HEK293 (cell line): ENCODE measurements around the gene MYRFL.
"Not testable (repeated sequence)": the region's sequence is repeated elsewhere in the genome, so short reads cannot be mapped to it uniquely, and the experiment has no call there.

ENCODE experiments used
- CTCF ChIA-PET: fragments of 350-600 bp; formaldehyde crosslinking; extraction: SDS; loops from one replicate; lab custom pipeline; 2021; ENCODE audit warnings: antibody characterized with exemption; lab: Yijun Ruan, JAX
- POLR2A ChIA-PET: fragments of 300-600 bp; formaldehyde crosslinking; extraction: SDS; loops from one replicate; lab custom pipeline; 2020; ENCODE audit warnings: antibody characterized with exemption, inconsistent platforms; lab: Yijun Ruan, JAX
- H3K27ac ChIP-seq: fragments of 200-500 bp; sonication (Bioruptor generic); 2 replicates; pipeline ENCODE4 v1.5.1; 2014; ENCODE audit warnings: low read depth, low read length, control low read depth, inconsistent platforms; ENCODE audit errors: extremely low read depth
- H3K36me3 ChIP-seq, 2 experiments: fragments of 200-500 bp in 1 of 2; sonication (Bioruptor generic) in 1 of 2; 1 replicate in 1 of 2; 2 replicates in 1 of 2; pipeline ENCODE4 v1.5.1; 2014 to 2017; ENCODE audit warnings: inconsistent platforms in 2 of 2, low read length in 2 of 2; ENCODE audit not compliant: control insufficient read depth in 2 of 2, insufficient read depth in 1 of 2
- H3K4me1 ChIP-seq: fragments of 200-500 bp; sonication (Bioruptor generic); 2 replicates; pipeline ENCODE4 v1.5.1; 2014; ENCODE audit warnings: mild to moderate bottlenecking, low read length, inconsistent platforms; ENCODE audit not compliant: control insufficient read depth, insufficient read depth
- H3K4me3 ChIP-seq: 2 replicates; pipeline ENCODE4 v1.5.1; 2011; ENCODE audit warnings: low read depth, mild to moderate bottlenecking, control low read depth, low read length, moderate library complexity
- H3K9me3 ChIP-seq: fragments of 200-500 bp; sonication (Bioruptor generic); 2 replicates; pipeline ENCODE4 v1.5.1; 2014; ENCODE audit warnings: low read depth, low read length, inconsistent platforms; ENCODE audit not compliant: control insufficient read depth, insufficient read depth
- KLF10 ChIP-seq: fragments of 450-650 bp; IDR thresholded peaks from 2 replicates; pipeline ENCODE4 v1.5.1; 2018; ENCODE audit warnings: missing biosample characterization, mild to moderate bottlenecking, missing genetic modification characterization
- TRIM28 ChIP-seq: IDR thresholded peaks from 2 replicates; pipeline ENCODE4 v1.6.1; 2011; ENCODE audit warnings: low read length, control low read depth, borderline replicate concordance
- ZFP69B ChIP-seq: fragments of 450-650 bp; formaldehyde crosslinking; IDR thresholded peaks from 2 replicates; pipeline ENCODE4 v1.5.1; 2016; ENCODE audit warnings: missing biosample characterization, missing genetic modification characterization
- ZNF146 ChIP-seq: fragments of 450-650 bp; formaldehyde crosslinking; IDR thresholded peaks from 2 replicates; pipeline ENCODE4 v1.5.1; 2016; ENCODE audit warnings: missing biosample characterization, missing genetic modification characterization
- ZNF221 ChIP-seq: fragments of 450-650 bp; formaldehyde crosslinking; IDR thresholded peaks from 2 replicates; pipeline ENCODE4 v1.5.1; 2017; ENCODE audit warnings: missing biosample characterization, missing genetic modification characterization, borderline replicate concordance
- ZNF223 ChIP-seq: fragments of 450-650 bp; formaldehyde crosslinking; IDR thresholded peaks from 2 replicates; pipeline ENCODE4 v1.5.1; 2016; ENCODE audit warnings: missing biosample characterization, missing genetic modification characterization
- ZNF426 ChIP-seq: fragments of 450-650 bp; formaldehyde crosslinking; IDR thresholded peaks from 2 replicates; pipeline ENCODE4 v1.5.1; 2017; ENCODE audit warnings: missing biosample characterization, missing genetic modification characterization, mild to moderate bottlenecking, inconsistent platforms, moderate library complexity
- ZNF548 ChIP-seq: fragments of 450-650 bp; formaldehyde crosslinking; IDR thresholded peaks from 2 replicates; pipeline ENCODE4 v1.5.1; 2016; ENCODE audit warnings: missing biosample characterization, missing genetic modification characterization
- ZNF626 ChIP-seq: fragments of 450-650 bp; sonication (Bioruptor Pico); formaldehyde crosslinking; IDR thresholded peaks from 2 replicates; pipeline ENCODE4 v1.5.1; 2018; ENCODE audit warnings: missing biosample characterization, missing genetic modification characterization, inconsistent platforms
- ZNF654 ChIP-seq: fragments of 450-650 bp; formaldehyde crosslinking; IDR thresholded peaks from 2 replicates; pipeline ENCODE4 v1.5.1; 2016; ENCODE audit warnings: low read depth, missing biosample characterization, missing genetic modification characterization
- TF ChIP-seq, protein P1 (sequence below): fragments of 450-650 bp; formaldehyde crosslinking; IDR thresholded peaks from 2 replicates; pipeline ENCODE4 v1.5.1; 2016; ENCODE audit warnings: missing biosample characterization, missing genetic modification characterization
- TF ChIP-seq, protein P2 (sequence below): fragments of 450-650 bp; formaldehyde crosslinking; IDR thresholded peaks from 2 replicates; pipeline ENCODE4 v1.5.1; 2016; ENCODE audit warnings: missing biosample characterization, missing genetic modification characterization, borderline replicate concordance
- TF ChIP-seq, protein P3 (sequence below): fragments of 450-650 bp; formaldehyde crosslinking; IDR thresholded peaks from 2 replicates; pipeline ENCODE4 v1.5.1; 2017; ENCODE audit warnings: missing biosample characterization, missing genetic modification characterization

Gene MYRFL

DNA sequence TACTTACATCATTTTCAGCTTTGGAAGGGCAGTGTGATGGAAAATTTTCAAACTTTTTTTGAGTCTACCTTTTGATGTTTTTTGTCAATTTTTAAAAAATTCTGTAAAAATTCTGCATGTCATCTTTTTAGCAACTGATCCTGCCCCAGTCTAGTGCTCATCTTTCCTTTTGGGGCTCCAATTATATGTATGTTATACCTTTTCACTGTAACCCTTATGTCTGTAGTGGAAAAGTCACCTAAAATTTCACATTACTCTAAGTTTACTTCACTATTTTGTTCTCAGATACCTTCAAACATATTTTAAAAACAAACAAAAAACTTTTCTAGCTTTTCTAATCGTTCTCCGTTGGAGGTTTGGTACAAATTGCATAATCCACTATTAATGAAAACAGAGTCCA lies 32.5 kb upstream of the MYRFL start (continued):
- TF ChIP-seq, protein P1, sequence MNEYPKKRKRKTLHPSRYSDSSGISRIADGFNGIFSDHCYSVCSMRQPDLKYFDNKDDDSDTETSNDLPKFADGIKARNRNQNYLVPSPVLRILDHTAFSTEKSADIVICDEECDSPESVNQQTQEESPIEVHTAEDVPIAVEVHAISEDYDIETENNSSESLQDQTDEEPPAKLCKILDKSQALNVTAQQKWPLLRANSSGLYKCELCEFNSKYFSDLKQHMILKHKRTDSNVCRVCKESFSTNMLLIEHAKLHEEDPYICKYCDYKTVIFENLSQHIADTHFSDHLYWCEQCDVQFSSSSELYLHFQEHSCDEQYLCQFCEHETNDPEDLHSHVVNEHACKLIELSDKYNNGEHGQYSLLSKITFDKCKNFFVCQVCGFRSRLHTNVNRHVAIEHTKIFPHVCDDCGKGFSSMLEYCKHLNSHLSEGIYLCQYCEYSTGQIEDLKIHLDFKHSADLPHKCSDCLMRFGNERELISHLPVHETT, result no peak
- TF ChIP-seq KLF10 (tag by site-specific recombination), result no peak
- no peak for TF ChIP-seq ZNF654
- TF ChIP-seq, protein P2, sequence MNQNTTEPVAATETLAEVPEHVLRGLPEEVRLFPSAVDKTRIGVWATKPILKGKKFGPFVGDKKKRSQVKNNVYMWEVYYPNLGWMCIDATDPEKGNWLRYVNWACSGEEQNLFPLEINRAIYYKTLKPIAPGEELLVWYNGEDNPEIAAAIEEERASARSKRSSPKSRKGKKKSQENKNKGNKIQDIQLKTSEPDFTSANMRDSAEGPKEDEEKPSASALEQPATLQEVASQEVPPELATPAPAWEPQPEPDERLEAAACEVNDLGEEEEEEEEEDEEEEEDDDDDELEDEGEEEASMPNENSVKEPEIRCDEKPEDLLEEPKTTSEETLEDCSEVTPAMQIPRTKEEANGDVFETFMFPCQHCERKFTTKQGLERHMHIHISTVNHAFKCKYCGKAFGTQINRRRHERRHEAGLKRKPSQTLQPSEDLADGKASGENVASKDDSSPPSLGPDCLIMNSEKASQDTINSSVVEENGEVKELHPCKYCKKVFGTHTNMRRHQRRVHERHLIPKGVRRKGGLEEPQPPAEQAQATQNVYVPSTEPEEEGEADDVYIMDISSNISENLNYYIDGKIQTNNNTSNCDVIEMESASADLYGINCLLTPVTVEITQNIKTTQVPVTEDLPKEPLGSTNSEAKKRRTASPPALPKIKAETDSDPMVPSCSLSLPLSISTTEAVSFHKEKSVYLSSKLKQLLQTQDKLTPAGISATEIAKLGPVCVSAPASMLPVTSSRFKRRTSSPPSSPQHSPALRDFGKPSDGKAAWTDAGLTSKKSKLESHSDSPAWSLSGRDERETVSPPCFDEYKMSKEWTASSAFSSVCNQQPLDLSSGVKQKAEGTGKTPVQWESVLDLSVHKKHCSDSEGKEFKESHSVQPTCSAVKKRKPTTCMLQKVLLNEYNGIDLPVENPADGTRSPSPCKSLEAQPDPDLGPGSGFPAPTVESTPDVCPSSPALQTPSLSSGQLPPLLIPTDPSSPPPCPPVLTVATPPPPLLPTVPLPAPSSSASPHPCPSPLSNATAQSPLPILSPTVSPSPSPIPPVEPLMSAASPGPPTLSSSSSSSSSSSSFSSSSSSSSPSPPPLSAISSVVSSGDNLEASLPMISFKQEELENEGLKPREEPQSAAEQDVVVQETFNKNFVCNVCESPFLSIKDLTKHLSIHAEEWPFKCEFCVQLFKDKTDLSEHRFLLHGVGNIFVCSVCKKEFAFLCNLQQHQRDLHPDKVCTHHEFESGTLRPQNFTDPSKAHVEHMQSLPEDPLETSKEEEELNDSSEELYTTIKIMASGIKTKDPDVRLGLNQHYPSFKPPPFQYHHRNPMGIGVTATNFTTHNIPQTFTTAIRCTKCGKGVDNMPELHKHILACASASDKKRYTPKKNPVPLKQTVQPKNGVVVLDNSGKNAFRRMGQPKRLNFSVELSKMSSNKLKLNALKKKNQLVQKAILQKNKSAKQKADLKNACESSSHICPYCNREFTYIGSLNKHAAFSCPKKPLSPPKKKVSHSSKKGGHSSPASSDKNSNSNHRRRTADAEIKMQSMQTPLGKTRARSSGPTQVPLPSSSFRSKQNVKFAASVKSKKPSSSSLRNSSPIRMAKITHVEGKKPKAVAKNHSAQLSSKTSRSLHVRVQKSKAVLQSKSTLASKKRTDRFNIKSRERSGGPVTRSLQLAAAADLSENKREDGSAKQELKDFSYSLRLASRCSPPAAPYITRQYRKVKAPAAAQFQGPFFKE, result no peak

DNA sequence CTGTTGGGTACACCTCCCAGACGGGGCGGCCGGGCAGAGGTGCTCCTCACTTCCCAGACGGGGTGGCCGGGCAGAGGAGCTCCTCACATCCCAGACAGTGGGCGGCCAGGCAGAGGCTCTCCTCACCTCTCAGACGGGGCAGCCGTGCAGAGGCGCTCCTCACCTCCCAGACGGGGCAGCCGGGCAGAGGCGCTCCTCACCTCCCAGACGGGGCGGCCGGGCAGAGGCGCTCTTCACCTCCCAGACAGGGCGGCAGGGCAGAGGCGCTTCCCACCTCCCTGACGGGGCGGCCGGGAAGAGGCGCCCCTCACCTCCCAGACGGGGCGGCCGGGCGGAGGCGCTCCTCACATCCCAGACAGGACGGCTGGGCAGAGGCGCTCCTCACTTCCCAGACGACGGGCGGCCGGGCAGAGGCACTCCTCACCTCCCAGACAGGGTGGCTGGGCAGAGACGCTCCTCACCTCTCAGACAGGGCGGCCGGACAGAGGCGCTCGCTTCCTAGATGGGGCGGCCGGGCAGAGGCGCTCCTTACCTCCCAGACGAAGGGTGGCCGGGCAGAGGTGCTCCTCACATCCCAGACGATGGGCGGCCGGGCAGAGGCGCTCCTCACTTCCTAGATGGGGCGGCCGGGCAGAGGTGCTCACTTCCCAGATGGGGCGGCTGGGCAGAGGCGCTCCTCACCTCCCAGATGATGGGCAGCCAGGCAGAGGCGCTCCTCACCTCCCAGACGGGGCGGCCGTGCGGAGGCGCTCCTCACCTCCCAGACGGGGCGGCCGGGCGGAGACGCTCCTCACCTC lies 17.7 kb upstream of the MYRFL start:
- H3K9me3 ChIP-seq, H3K27ac ChIP-seq, POLR2A ChIA-PET, H3K4me3 ChIP-seq, H3K4me1 ChIP-seq: not testable (repeated sequence)
- CTCF ChIA-PET, result interaction anchor here (0.7 kb wide), 1 partner anchor 28 kb away, joined by 3 read pairs; no protein-coding TSS in a partner anchor
- H3K36me3 ChIP-seq, result peaks cover 0 to 12% of the 10 kb centered on the region in 2 experiments; a peak in 1 of 3 replicates

DNA sequence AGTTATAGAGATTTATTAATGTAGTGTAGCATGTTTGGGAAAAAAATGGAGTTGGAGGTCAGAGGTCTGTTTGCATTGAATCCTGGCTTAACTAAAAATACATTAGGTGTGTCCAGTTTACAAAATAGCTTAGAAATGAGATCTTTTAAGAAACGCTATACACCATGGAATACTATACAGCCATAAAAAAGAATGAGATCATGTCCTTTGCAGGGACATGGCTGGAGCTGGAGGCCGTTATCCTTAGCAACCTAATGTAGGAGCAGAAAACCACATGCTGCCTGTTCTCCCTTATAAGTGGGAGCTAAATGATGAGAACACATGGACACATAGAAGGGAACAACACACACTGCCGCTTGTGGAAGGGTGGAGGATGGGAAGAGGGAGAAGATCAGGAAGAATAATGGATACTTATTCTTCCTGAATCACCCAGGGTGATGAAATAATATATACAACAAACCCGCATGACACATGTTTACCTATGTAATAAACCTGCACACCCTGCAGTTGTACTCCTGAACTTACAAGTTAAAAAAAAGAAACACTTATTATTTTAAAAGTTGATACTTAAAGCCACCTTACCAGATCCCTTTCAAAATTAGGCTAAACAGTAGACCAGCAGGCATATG lies 14.0 kb upstream of the MYRFL start:
- Histone ChIP-seq H3K4me1 (no peaks in the 10 kb centered on the region), H3K36me3 (peaks cover 0 to 13% of the 10 kb centered on the region in 2 experiments; a peak in 1 of 3 replicates), H3K9me3 (no peaks in the 10 kb centered on the region), H3K4me3 (no peak overlapping the region), H3K27ac (no peak overlapping the region)
- POLR2A ChIA-PET, result no interaction called here
- CTCF ChIA-PET, result interaction anchor here (0.6 kb wide), 1 partner anchor 450 kb away, joined by 4 read pairs; no protein-coding TSS in a partner anchor
- no peak for TF ChIP-seq ZNF548 (tag by site-specific recombination)
- TF ChIP-seq ZNF221 (tag by site-specific recombination), result no peak
- TF ChIP-seq ZNF146 (tag by site-specific recombination), result peak; percentile 64; the same call in 1 of the 2 replicates
- TF ChIP-seq ZNF626, result no peak

DNA sequence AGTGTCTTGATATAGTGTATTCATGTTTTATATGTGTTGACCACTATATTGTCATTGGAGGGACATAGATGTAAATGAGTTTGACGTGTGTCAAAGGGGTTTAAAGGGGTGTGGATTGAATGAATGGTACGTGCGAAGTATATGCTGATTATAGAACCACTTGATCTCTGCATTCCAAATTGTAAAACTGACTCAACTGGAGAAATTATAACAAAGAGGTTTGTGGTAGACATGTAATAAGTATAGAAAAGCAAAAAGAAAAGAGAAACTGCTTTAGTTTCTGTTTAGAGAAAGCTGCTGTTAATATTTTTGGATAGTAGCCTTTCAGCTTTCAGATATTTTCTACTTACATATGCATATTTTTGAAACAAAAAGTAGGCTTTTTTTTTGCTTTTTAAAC lies 8.9 kb upstream of the MYRFL start:
- POLR2A ChIA-PET, result no interaction called here
- Histone ChIP-seq H3K4me3 (no peak overlapping the region), H3K9me3 (no peaks in the 10 kb centered on the region), H3K36me3 (peaks cover 5 to 8% of the 10 kb centered on the region in 2 experiments; a peak in 2 of 3 replicates), H3K27ac (no peak overlapping the region), H3K4me1 (no peaks in the 10 kb centered on the region)
- no peak for TF ChIP-seq ZNF426
- no peak for TF ChIP-seq ZFP69B (tag by site-specific recombination)
- TF ChIP-seq, protein P3, sequence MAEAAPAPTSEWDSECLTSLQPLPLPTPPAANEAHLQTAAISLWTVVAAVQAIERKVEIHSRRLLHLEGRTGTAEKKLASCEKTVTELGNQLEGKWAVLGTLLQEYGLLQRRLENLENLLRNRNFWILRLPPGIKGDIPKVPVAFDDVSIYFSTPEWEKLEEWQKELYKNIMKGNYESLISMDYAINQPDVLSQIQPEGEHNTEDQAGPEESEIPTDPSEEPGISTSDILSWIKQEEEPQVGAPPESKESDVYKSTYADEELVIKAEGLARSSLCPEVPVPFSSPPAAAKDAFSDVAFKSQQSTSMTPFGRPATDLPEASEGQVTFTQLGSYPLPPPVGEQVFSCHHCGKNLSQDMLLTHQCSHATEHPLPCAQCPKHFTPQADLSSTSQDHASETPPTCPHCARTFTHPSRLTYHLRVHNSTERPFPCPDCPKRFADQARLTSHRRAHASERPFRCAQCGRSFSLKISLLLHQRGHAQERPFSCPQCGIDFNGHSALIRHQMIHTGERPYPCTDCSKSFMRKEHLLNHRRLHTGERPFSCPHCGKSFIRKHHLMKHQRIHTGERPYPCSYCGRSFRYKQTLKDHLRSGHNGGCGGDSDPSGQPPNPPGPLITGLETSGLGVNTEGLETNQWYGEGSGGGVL (tag by site-specific recombination), result no peak
- TF ChIP-seq TRIM28, result no peak
- TF ChIP-seq ZNF223 (tag by site-specific recombination), result no peak
- CTCF ChIA-PET, result interaction anchor here (0.6 kb wide), 1 partner anchor 533 kb away, joined by 4 read pairs; no protein-coding TSS in a partner anchor
